ENCODE results near the gene GORASP1. TPM values are rescaled to one million over a fixed set of nuclear protein-coding genes. Genes with fewer than 3 reads are reported as not detected.

The GORASP1 gene
- total RNA-seq, 1 experiment from 2014 or later: 58.6 TPM

DNA sequence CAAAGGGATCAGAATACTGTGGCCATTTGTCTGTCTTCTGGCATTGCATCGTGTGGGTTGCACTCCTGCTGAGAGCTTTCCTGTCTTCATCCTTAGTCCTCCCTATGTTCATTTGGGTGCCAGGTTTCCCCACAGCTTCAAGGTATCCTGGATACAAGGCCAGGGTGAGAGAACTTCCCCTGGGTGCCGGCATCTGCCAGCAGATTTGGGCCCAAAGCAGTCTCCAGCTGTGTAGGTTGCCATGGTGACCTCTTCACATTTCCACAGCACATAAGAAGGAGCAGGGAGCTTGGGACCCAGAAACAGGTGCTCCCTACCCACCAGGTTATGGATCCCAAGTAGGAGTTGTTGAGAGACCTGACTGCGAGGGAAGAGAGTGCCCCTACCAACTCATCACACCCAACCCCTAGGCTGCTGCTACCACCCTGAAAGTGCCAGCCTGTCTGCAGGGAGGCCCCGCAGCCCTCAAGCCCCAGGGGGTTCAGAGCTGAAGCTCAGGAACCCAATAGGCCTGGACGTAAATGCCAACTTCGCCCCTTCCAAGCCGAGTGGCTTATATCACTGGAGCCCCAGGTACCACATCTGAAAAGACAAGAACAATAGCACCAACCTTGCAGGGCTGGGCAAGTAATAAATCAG lies 20.0 kb upstream of the GORASP1 start:
- Mint-ChIP-seq H3K4me3 (ENCODE audit: low read depth, unreplicated experiment) (no peak overlapping the region), H3K27ac (ENCODE audit: unreplicated experiment) (no peak overlapping the region), H3K9me3 (ENCODE audit: low read depth, unreplicated experiment) (no peaks in the 10 kb centered on the region), H3K4me1 (ENCODE audit: low read depth, unreplicated experiment) (peaks cover 26% of the 10 kb centered on the region), H3K27me3 (ENCODE audit: unreplicated experiment) (no peaks in the 10 kb centered on the region), H3K36me3 (ENCODE audit: insufficient read depth, unreplicated experiment) (peaks cover 6% of the 10 kb centered on the region)
- intact Hi-C loops (cut with micrococcal nuclease; ENCODE audit: unreplicated experiment): loop anchor here (2.0 to 5.0 kb wide), 3 partner anchors 13 to 61 kb away; no protein-coding TSS in a partner anchor
- TF ChIP-seq, protein P1, sequence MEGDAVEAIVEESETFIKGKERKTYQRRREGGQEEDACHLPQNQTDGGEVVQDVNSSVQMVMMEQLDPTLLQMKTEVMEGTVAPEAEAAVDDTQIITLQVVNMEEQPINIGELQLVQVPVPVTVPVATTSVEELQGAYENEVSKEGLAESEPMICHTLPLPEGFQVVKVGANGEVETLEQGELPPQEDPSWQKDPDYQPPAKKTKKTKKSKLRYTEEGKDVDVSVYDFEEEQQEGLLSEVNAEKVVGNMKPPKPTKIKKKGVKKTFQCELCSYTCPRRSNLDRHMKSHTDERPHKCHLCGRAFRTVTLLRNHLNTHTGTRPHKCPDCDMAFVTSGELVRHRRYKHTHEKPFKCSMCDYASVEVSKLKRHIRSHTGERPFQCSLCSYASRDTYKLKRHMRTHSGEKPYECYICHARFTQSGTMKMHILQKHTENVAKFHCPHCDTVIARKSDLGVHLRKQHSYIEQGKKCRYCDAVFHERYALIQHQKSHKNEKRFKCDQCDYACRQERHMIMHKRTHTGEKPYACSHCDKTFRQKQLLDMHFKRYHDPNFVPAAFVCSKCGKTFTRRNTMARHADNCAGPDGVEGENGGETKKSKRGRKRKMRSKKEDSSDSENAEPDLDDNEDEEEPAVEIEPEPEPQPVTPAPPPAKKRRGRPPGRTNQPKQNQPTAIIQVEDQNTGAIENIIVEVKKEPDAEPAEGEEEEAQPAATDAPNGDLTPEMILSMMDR (IDR thresholded peaks at IDR 0.05; ENCODE audit: unreplicated experiment): no peak
- CTCF ChIA-PET: interaction anchor here (0.8 to 3.4 kb wide), 7 partner anchors 12 to 251 kb away, joined by 4 to 74 read pairs (median 8); no protein-coding TSS in a partner anchor
- BruUV-seq (replicated peaks): no TSS peak
- no peak for DNase-seq

DNA sequence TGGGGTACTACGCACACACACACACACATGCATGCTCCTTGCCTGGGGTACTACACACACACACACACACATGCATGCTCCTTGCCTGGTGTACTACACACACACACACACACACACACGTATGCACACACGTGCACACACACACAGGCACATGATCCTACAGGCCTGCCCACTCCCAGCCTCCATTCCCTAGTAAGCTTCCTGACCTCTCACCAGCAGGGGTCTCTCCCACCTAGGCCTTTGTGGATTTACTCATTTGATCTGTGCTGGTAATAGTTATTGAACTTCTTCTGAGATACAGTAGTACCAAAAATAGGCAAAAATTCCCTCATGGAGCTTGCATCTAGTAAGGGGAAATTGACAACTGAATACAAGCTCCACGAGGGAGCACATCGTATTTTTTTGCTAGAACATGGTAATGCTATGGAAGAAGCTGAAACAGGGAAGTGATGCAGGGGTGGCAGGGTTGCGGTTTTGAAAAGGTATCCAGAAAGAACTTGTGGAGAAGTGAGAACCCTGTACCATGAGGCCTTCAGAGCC lies 19.2 kb upstream of the GORASP1 start:
- Mint-ChIP-seq H3K27ac (ENCODE audit: unreplicated experiment) (peak overlapping the region; percentile 80), H3K9me3 (ENCODE audit: low read depth, unreplicated experiment) (no peaks in the 10 kb centered on the region), H3K36me3 (ENCODE audit: insufficient read depth, unreplicated experiment) (peaks cover 6% of the 10 kb centered on the region), H3K27me3 (ENCODE audit: unreplicated experiment) (no peaks in the 10 kb centered on the region), H3K4me3 (ENCODE audit: low read depth, unreplicated experiment) (peak overlapping the region; percentile 60), H3K4me1 (ENCODE audit: low read depth, unreplicated experiment) (peaks cover 24% of the 10 kb centered on the region)
- intact Hi-C loops (cut with micrococcal nuclease; ENCODE audit: unreplicated experiment): loop anchor here (1.0 to 5.0 kb wide), 5 partner anchors 14 to 162 kb away; no protein-coding TSS in a partner anchor
- CTCF ChIA-PET: interaction anchor here (0.8 to 3.4 kb wide), 13 partner anchors 11 to 252 kb away, joined by 3 to 74 read pairs (median 7); partner anchors contain the start of genes GORASP1 and TTC21A
- BruUV-seq (replicated peaks): no TSS peak
- TF ChIP-seq, protein P1 (IDR thresholded peaks at IDR 0.05; ENCODE audit: unreplicated experiment): peak; percentile 29
- peak; percentile 68 for DNase-seq

DNA sequence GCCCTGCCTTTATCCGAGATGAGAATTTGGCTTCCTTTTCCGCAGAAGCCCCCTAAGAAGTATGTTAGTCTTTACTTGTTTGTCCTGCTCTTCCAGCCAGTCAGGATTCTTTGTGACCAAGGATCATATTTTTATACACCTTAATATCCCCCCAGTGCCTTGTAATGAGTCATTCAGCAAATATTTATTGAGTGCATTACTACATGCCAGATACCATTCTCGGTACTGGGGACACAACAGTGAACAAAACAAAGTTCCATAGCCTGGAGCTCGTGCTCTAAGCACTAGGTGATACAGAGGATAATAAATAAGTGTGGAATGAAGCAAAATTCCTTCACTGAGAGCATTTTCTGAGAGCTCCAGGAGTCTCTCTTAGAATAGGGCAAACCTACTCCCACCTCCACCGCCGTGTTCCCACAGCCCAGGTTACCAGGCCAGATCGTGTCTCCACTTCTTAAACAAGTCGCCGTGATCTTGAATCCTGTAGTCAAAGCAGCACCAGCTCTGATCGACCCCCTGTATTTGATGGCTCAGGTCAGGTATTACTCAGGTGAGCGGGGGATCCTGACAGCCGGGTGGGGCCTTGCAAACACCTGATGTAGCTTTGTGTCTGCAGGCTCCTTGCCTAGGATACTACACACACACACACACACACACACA lies 18.5 kb upstream of the GORASP1 start:
- DNase-seq: peak; percentile 53
- Mint-ChIP-seq H3K36me3 (ENCODE audit: insufficient read depth, unreplicated experiment) (peaks cover 6% of the 10 kb centered on the region), H3K9me3 (ENCODE audit: low read depth, unreplicated experiment) (no peaks in the 10 kb centered on the region), H3K4me3 (ENCODE audit: low read depth, unreplicated experiment) (peak overlapping the region; percentile 60), H3K27me3 (ENCODE audit: unreplicated experiment) (no peaks in the 10 kb centered on the region), H3K27ac (ENCODE audit: unreplicated experiment) (peak overlapping the region; percentile 80), H3K4me1 (ENCODE audit: low read depth, unreplicated experiment) (peaks cover 24% of the 10 kb centered on the region)
- TF ChIP-seq, protein P1 (IDR thresholded peaks at IDR 0.05; ENCODE audit: unreplicated experiment): no peak
- CTCF ChIA-PET: interaction anchor here (0.7 to 3.4 kb wide), 16 partner anchors 15 to 252 kb away, joined by 3 to 74 read pairs (median 6); partner anchors contain the start of genes GORASP1 and TTC21A
- intact Hi-C loops (cut with micrococcal nuclease; ENCODE audit: unreplicated experiment): loop anchor here (1.0 to 5.0 kb wide), 6 partner anchors 15 to 162 kb away; partner anchors contain the start of genes GORASP1 and TTC21A
- no TSS peak for BruUV-seq (replicated peaks)
